ENCODE data around the gene UMOD.

Gene UMOD

GRCh38 chr16:20303012-20303411, 49.5 kb downstream of the UMOD start:
- no peak overlapping the region for H3K4me3 Mint-ChIP-seq
- no peaks in the 10 kb centered on the region for H3K4me1 Mint-ChIP-seq
- peaks cover 9% of the 10 kb centered on the region for H3K27me3 Mint-ChIP-seq
- no peak overlapping the region for H3K27ac Mint-ChIP-seq
- ATAC-seq = no peak
- no peaks in the 10 kb centered on the region for H3K9me3 Mint-ChIP-seq
- no peak for DNase-seq

GRCh38 chr16:20302389-20302788, 50.1 kb downstream of the UMOD start:
- ATAC-seq = no peak
- H3K27ac Mint-ChIP-seq = no peak overlapping the region
- H3K9me3 Mint-ChIP-seq = no peaks in the 10 kb centered on the region
- DNase-seq = no peak
- peaks cover 9% of the 10 kb centered on the region for H3K27me3 Mint-ChIP-seq
- no peaks in the 10 kb centered on the region for H3K4me1 Mint-ChIP-seq
- H3K4me3 Mint-ChIP-seq = no peak overlapping the region

GRCh38 chr16:20301840-20302239, 50.7 kb downstream of the UMOD start:
- Mint-ChIP-seq H3K9me3 (no peaks in the 10 kb centered on the region), H3K27me3 (peaks cover 9% of the 10 kb centered on the region), H3K4me3 (no peak overlapping the region), H3K4me1 (no peaks in the 10 kb centered on the region), H3K27ac (peak overlapping the region in 1 of 2 donors; percentile 77)
- no peak for ATAC-seq
- no peak for DNase-seq

GRCh38 chr16:20300312-20301097, 52.0 kb downstream of the UMOD start:
- Mint-ChIP-seq H3K4me3 (no peak overlapping the region), H3K27me3 (peaks cover 9% of the 10 kb centered on the region), H3K27ac (no peak overlapping the region), H3K4me1 (no peaks in the 10 kb centered on the region), H3K9me3 (no peaks in the 10 kb centered on the region)
- ATAC-seq (peak; percentile 69), DNase-seq (peak; percentile 31 to 33)

- no peak overlapping the region for H3K27ac Mint-ChIP-seq
- H3K9me3 Mint-ChIP-seq = no peaks in the 10 kb centered on the region
- H3K27me3 Mint-ChIP-seq = peaks cover 9% of the 10 kb centered on the region
- H3K4me1 Mint-ChIP-seq = no peaks in the 10 kb centered on the region
- H3K4me3 Mint-ChIP-seq = no peak overlapping the region
- ATAC-seq (no peak), DNase-seq (no peak)
These were observed 54.1 kb downstream of the UMOD start for GRCh38 chr16:20298452-20298851.

GRCh38 chr16:20291208-20292206, 61.0 kb downstream of the UMOD start:
- DNase-seq (no peak), ATAC-seq (no peak)
- H3K27ac Mint-ChIP-seq = no peak overlapping the region
- H3K9me3 Mint-ChIP-seq = peaks cover 0 to 7% of the 10 kb centered on the region in 2 donors
- H3K27me3 Mint-ChIP-seq = peaks cover 21% of the 10 kb centered on the region
- no peak overlapping the region for H3K4me3 Mint-ChIP-seq
- no peaks in the 10 kb centered on the region for H3K4me1 Mint-ChIP-seq

GRCh38 chr16:20289571-20289970, 62.9 kb downstream of the UMOD start:
- Mint-ChIP-seq H3K9me3 (peaks cover 0 to 7% of the 10 kb centered on the region in 2 donors), H3K4me3 (no peak overlapping the region), H3K27me3 (peaks cover 21% of the 10 kb centered on the region), H3K27ac (no peak overlapping the region), H3K4me1 (no peaks in the 10 kb centered on the region)
- ATAC-seq (no peak), DNase-seq (no peak)

GRCh38 chr16:20285993-20286499, 66.5 kb downstream of the UMOD start:
- Mint-ChIP-seq H3K27me3 (peaks cover 7% of the 10 kb centered on the region), H3K9me3 (peaks cover 0 to 7% of the 10 kb centered on the region in 2 donors), H3K4me3 (no peak overlapping the region), H3K27ac (no peak overlapping the region), H3K4me1 (no peaks in the 10 kb centered on the region)
- ATAC-seq (no peak), DNase-seq (no peak)
